GM12878 (cell line): ENCODE results near the gene UNCX. TPM values are rescaled to one million over a fixed set of nuclear protein-coding genes. Genes with fewer than 3 reads are reported as not detected.

Experiments
- ATAC-seq: fragments of 200-7000 bp; cut with Tn5 transposase; 3 replicates; pipeline ENCODE4 v1.9.1; 2020; ENCODE audit warnings: mild to moderate bottlenecking, moderate library complexity
- BruUV-seq: library from RNA; stranded (reverse); fragments of 400-500 nt; replicated peaks from 2 replicates; lab custom pipeline; 2021; lab: Mats Ljungman, UMichigan
- CTCF ChIA-PET: fragments of 300-600 bp; sonication (Branson Sonifier 250); formaldehyde crosslinking; extraction: SDS; loops from one replicate; lab custom pipeline; 2021; ENCODE audit warnings: inconsistent platforms; lab: Yijun Ruan, JAX
- POLR2A ChIA-PET: fragments of 350-600 bp; formaldehyde crosslinking; extraction: SDS; loops from one replicate; lab custom pipeline; 2021; ENCODE audit warnings: inconsistent platforms; lab: Charles Lee
- RAD21 ChIA-PET: fragments of 300-600 bp; sonication (Branson Sonifier 250); formaldehyde crosslinking; loops from one replicate; lab custom pipeline; 2023; ENCODE audit warnings: antibody characterized with exemption; ENCODE audit not compliant: unreplicated experiment; lab: Charles Lee
- SMC1A ChIA-PET: fragments of 300-600 bp; sonication (Branson Sonifier 250); formaldehyde crosslinking; loops from one replicate; lab custom pipeline; 2023; ENCODE audit not compliant: unreplicated experiment, uncharacterized antibody; lab: Charles Lee
- DNase-seq: peaks from one replicate; pipeline ENCODE4 v3.0.0-alpha.2; 2011; ENCODE audit warnings: low read depth, low spot score
- FAIRE-seq: peaks from 3 replicates; lab custom pipeline; 2011; peaks lifted over from hg19 to GRCh38; lab: Jason Lieb, UNC
- H2AFZ ChIP-seq: 2 replicates; pipeline ENCODE4 v1.6.0; 2011; ENCODE audit warnings: low read depth, low read length, control low read depth; ENCODE audit not compliant: control insufficient read depth
- H3K27ac ChIP-seq: 2 replicates; pipeline ENCODE4 v1.5.1; 2011; ENCODE audit warnings: control low read depth; ENCODE audit not compliant: control insufficient read depth, insufficient read depth
- H3K27me3 ChIP-seq, 2 experiments: replicated peaks in 1 of 2; 2 replicates each; pipeline versions ENCODE4 v1.6.0 to v1.6.1; 2011; ENCODE audit warnings: low read length in 1 of 2; ENCODE audit not compliant: control insufficient read depth in 2 of 2, insufficient read depth in 2 of 2
- H3K36me3 ChIP-seq, 2 experiments: 2 replicates each; pipeline ENCODE4 v1.5.1; 2011; ENCODE audit warnings: low read length in 1 of 2; ENCODE audit not compliant: control insufficient read depth in 2 of 2, insufficient read depth in 2 of 2
- H3K4me1 ChIP-seq: 2 replicates; pipeline ENCODE4 v1.6.1; 2011; ENCODE audit warnings: mild to moderate bottlenecking, low read length, moderate library complexity, mixed read lengths; ENCODE audit not compliant: control insufficient read depth, insufficient read depth
- H3K4me2 ChIP-seq: 2 replicates; pipeline ENCODE4 v1.6.0; 2011; ENCODE audit warnings: control low read depth; ENCODE audit not compliant: control insufficient read depth, insufficient read depth
- H3K4me3 ChIP-seq: fragments of 200-600 bp; sonication (generic); 2 replicates; pipeline ENCODE4 v1.5.1; 2016
- H3K79me2 ChIP-seq: 2 replicates; pipeline ENCODE4 v1.6.0; 2011; ENCODE audit warnings: low read length; ENCODE audit not compliant: control insufficient read depth, insufficient read depth
- H3K9ac ChIP-seq: 2 replicates; pipeline ENCODE4 v1.8.0; 2011; ENCODE audit warnings: low read length, control low read depth, mixed read lengths; ENCODE audit not compliant: control insufficient read depth, insufficient read depth
- H3K9me3 ChIP-seq: replicated peaks from 3 replicates; pipeline ENCODE4 v1.5.1; 2011; ENCODE audit warnings: mild to moderate bottlenecking, low read length; ENCODE audit not compliant: control insufficient read depth, insufficient read depth
- H4K20me1 ChIP-seq: 2 replicates; pipeline ENCODE4 v1.6.0; 2011; ENCODE audit not compliant: control insufficient read depth, insufficient read depth
- BCL11A ChIP-seq: IDR thresholded peaks from 2 replicates; pipeline ENCODE4 v1.6.1; 2011; ENCODE audit warnings: low read depth, low read length
- FOS ChIP-seq: IDR thresholded peaks from 3 replicates; pipeline ENCODE4 v1.6.1; 2011; ENCODE audit warnings: borderline replicate concordance; ENCODE audit not compliant: insufficient read length; ENCODE audit errors: extremely low read depth
- GABPA ChIP-seq: IDR thresholded peaks from 2 replicates; pipeline ENCODE4 v1.6.1; 2014; ENCODE audit warnings: antibody characterized with exemption, low read depth, mild to moderate bottlenecking, inconsistent platforms
- KAT2A ChIP-seq: conservative IDR thresholded peaks from 2 replicates; pipeline ENCODE4 v1.6.1; 2011; ENCODE audit warnings: low read depth, low read length; ENCODE audit not compliant: control insufficient read depth
- SPI1 ChIP-seq: IDR thresholded peaks from 2 replicates; pipeline ENCODE4 v1.6.1; 2011; ENCODE audit warnings: low read depth, mild to moderate bottlenecking, low read length, moderate library complexity, borderline replicate concordance; ENCODE audit not compliant: insufficient read depth
- STAT3 ChIP-seq: IDR thresholded peaks from 2 replicates; pipeline ENCODE4 v1.6.1; 2011; ENCODE audit warnings: low read depth, low read length, improper control_type of control experiment
- TARDBP ChIP-seq: IDR thresholded peaks from 2 replicates; pipeline ENCODE4 v1.6.1; 2016; ENCODE audit warnings: borderline replicate concordance
- USF1 ChIP-seq: IDR thresholded peaks from 2 replicates; pipeline ENCODE4 v1.6.1; 2011; ENCODE audit warnings: borderline replicate concordance, low read depth, mild to moderate bottlenecking, moderate library complexity, mixed read lengths, low read length; ENCODE audit not compliant: insufficient read depth; ENCODE audit errors: extremely low read length
- ZNF384 ChIP-seq: IDR thresholded peaks from 2 replicates; pipeline ENCODE4 v1.6.1; 2012; ENCODE audit warnings: low read depth, mild to moderate bottlenecking, low read length, improper control_type of control experiment, borderline replicate concordance
- ZNF687 ChIP-seq: fragments of 450-650 bp; IDR thresholded peaks from 2 replicates; pipeline ENCODE4 v1.6.1; 2017; ENCODE audit warnings: mild to moderate bottlenecking, moderate library complexity
- WGBS: methylation state at CpG from one replicate; pipeline ENCODE4 v1.1.6; 2016; ENCODE audit warnings: low lambda C conversion rate; ENCODE audit not compliant: insufficient replicate concordance, insufficient coverage; ENCODE audit errors: missing lambda C conversion rate; 5-methylcytosine and 5-hydroxymethylcytosine counted together
- in situ Hi-C: fragments of 300-500 bp; cut with MboI; formaldehyde crosslinking; loops from 9 replicates; pipeline ENCODE4 v1.14.3; 2018; ENCODE audit warnings: mixed read lengths
- intact Hi-C: fragments of 100-400 bp; cut with micrococcal nuclease; formaldehyde crosslinking; loops from one replicate; pipeline ENCODE4 v1.14.2; 2022; ENCODE audit not compliant: unreplicated experiment
- polyA plus RNA-seq, 11 experiments: library from polyadenylated mRNA; depleted of rRNA in 4 of 11; unstranded in 6 of 11; stranded (reverse) in 5 of 11; fragments of >200 nt; fragmentation: Nextera tagmentation in 4 of 11; fragmentation: Illumina TruSeq in 1 of 11; extraction: Ambion mirVana in 4 of 11; extraction: Trizol in 1 of 11; gene quantifications; 1 replicate in 1 of 11; 2 replicates in 10 of 11; pipeline versions ENCODE4 v1.2.1 to v1.2.3, GENCODE V29; 2011 to 2016; ENCODE audit warnings: inconsistent platforms in 2 of 11, missing spikeins in 2 of 11, low read depth in 1 of 11
- total RNA-seq, 4 experiments: library from RNA; depleted of rRNA in 3 of 4; stranded (reverse); fragments of >200 nt in 3 of 4; fragmentation: Illumina TruSeq in 1 of 4; extraction: Trizol in 1 of 4; gene quantifications; 2 replicates each; pipeline versions ENCODE4 v1.2.1 to v1.2.3, GENCODE V29; 2013 to 2021

The UNCX gene
- total and polyA plus RNA-seq, 10 of the 15 experiments (the other 5 are each of a cell fraction or from before 2014, with no cell fraction given) = not detected

GRCh38 chr7:1270181-1270580 is 37.5 kb downstream of the UNCX start:
- H3K9me3 ChIP-seq = peaks cover 2% of the 10 kb centered on the region; the same call in 2 of the 3 replicates
- H3K4me1 ChIP-seq = no peaks in the 10 kb centered on the region
- no peak overlapping the region for H3K9ac ChIP-seq
- intact Hi-C loops = no loop called here
- no peak for DNase-seq
- H3K79me2 ChIP-seq = no peaks in the 10 kb centered on the region
- SMC1A ChIA-PET = no interaction called here
- TF ChIP-seq FOS (no peak), GABPA (no peak), TARDBP (no peak), STAT3 (no peak), ZNF687 (no peak), SPI1 (no peak), BCL11A (no peak), USF1 (no peak), ZNF384 (no peak), KAT2A (no peak)
- TF ChIP-seq, all 136 proteins: peak for 0
- no peak for ATAC-seq
- in situ Hi-C loops = no loop called here
- no peaks in the 10 kb centered on the region for H3K27me3 ChIP-seq
- no TSS peak for BruUV-seq
- no peaks in the 10 kb centered on the region for H4K20me1 ChIP-seq
- RAD21 ChIA-PET = no interaction called here
- no peaks in the 10 kb centered on the region for H3K36me3 ChIP-seq
- POLR2A ChIA-PET = no interaction called here
- no peak overlapping the region for H3K4me2 ChIP-seq
- H3K4me3 ChIP-seq = no peak overlapping the region
- CTCF ChIA-PET = no interaction called here
- H3K27ac ChIP-seq = no peak overlapping the region
- no peak for FAIRE-seq
- 68% methylated on average over 12 of the region's 12 CpGs for WGBS
- H2AFZ ChIP-seq = no peak overlapping the region
